OCI-LY3 (cell line): ENCODE data around the gene MIF4GD.
A peak's percentile ranks its signal among the peaks of the same experiment; 100 is the strongest.

Source experiments
- H2AFZ ChIP-seq: fragments of 200-600, 300-600 bp; shearing (Covaris generic); 2 replicates; pipeline ENCODE4 v1.6.0; 2014; ENCODE audit warnings: antibody characterized with exemption, low read depth, low read length
- H3K27ac ChIP-seq: fragments of 200-600, 300-600 bp; sonication (generic); 2 replicates; pipeline ENCODE4 v1.5.1; 2014; ENCODE audit warnings: mild to moderate bottlenecking, low read length, moderate library complexity, mixed read lengths
- H3K27me3 ChIP-seq: fragments of 200-600, 300-600 bp; sonication (generic); 2 replicates; pipeline ENCODE4 v1.6.1; 2014; ENCODE audit warnings: low read depth, low read length, mixed read lengths
- H3K36me3 ChIP-seq: fragments of 200-600, 300-600 bp; sonication (generic); replicated peaks from 2 replicates; pipeline ENCODE3; 2014; ENCODE audit warnings: low read depth, low read length, mixed read lengths
- H3K4me1 ChIP-seq: fragments of 300-600, 200-600 bp; sonication (generic); 2 replicates; pipeline ENCODE4 v1.6.1; 2014; ENCODE audit warnings: low read length, mixed read lengths
- H3K4me2 ChIP-seq: fragments of 200-600, 300-600 bp; sonication (generic); 2 replicates; pipeline ENCODE4 v1.6.1; 2014; ENCODE audit warnings: low read length, mixed read lengths
- H3K4me3 ChIP-seq: fragments of 300-600, 200-600 bp; sonication (generic); 2 replicates; pipeline ENCODE4 v1.5.1; 2014; ENCODE audit warnings: antibody characterized with exemption, mild to moderate bottlenecking, low read length, moderate library complexity
- H3K79me2 ChIP-seq: fragments of 300-600, 200-600 bp; shearing (Covaris generic); 2 replicates; pipeline ENCODE4 v1.6.1; 2014; ENCODE audit warnings: mild to moderate bottlenecking, low read length, mixed read lengths
- H3K9ac ChIP-seq: fragments of 300-600, 200-600 bp; shearing (Covaris generic); 2 replicates; pipeline ENCODE4 v1.6.0; 2014; ENCODE audit warnings: mild to moderate bottlenecking, low read length, moderate library complexity
- H3K9me3 ChIP-seq: fragments of 200-600, 300-600 bp; shearing (Covaris generic); 2 replicates; pipeline ENCODE4 v1.6.1; 2014; ENCODE audit warnings: low read length, mixed read lengths; ENCODE audit not compliant: insufficient read depth
- H4K20me1 ChIP-seq: fragments of 200-600, 300-600 bp; sonication (generic); 2 replicates; pipeline ENCODE4 v1.6.1; 2016; ENCODE audit warnings: low read length, mixed read lengths; ENCODE audit not compliant: insufficient read depth
- EZH2phosphoT487 ChIP-seq: fragments of 200-600 bp; shearing (Covaris generic); IDR thresholded peaks from 2 replicates; pipeline ENCODE4 v1.6.1; 2018; ENCODE audit warnings: antibody characterized with exemption, mixed run types, low read depth
- TF ChIP-seq, protein P1 (sequence below): fragments of 200-600, 300-600 bp; sonication (generic); IDR thresholded peaks from 2 replicates; pipeline ENCODE4 v1.5.1; 2014; ENCODE audit warnings: antibody characterized with exemption, low read length, low read depth

MIF4GD gene

DNA sequence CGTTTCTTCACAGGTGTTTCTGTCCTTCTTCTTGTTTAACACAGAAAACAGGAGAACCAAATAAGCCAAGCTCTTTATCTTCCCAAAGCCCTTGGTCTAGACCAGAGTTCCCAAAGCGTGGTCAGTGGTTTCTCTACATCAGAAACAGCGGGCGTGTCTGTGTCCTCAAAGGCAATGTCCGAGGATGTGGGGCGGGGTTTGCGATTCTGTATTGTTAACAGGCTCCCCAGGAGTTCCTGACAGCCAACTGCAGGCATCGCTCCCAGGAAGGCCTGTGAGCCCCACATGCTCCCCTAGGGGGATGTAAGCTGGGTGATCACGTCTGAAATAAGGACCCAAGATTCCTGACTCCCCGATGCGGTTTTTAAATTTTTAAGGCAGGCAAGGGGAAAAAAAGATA lies 46.6 kb upstream of the MIF4GD start:
- no peak overlapping the region for H3K9ac ChIP-seq
- TF ChIP-seq EZH2phosphoT487: no peak
- H2AFZ ChIP-seq: no peak overlapping the region
- no peaks in the 10 kb centered on the region for H3K27me3 ChIP-seq
- peak overlapping the region; percentile 20; the same call in 1 of the 2 replicates for H3K27ac ChIP-seq
- H3K4me1 ChIP-seq: peaks cover 65% of the 10 kb centered on the region
- peaks cover 51% of the 10 kb centered on the region for H3K36me3 ChIP-seq
- H3K9me3 ChIP-seq: no peaks in the 10 kb centered on the region
- peaks cover 33% of the 10 kb centered on the region for H3K79me2 ChIP-seq
- H4K20me1 ChIP-seq: no peaks in the 10 kb centered on the region
- no peak overlapping the region for H3K4me3 ChIP-seq
- H3K4me2 ChIP-seq: no peak overlapping the region

GRCh38 chr17:75316253-75316652 lies 45.2 kb upstream of the MIF4GD start:
- Histone ChIP-seq H3K9me3 (no peaks in the 10 kb centered on the region), H3K4me1 (peaks cover 74% of the 10 kb centered on the region), H3K27ac (peak overlapping the region; percentile 35; the same call in 1 of the 2 replicates), H3K4me2 (peak overlapping the region; percentile 8; the same call in 1 of the 2 replicates), H3K9ac (no peak overlapping the region), H3K27me3 (no peaks in the 10 kb centered on the region), H4K20me1 (no peaks in the 10 kb centered on the region), H3K36me3 (peaks cover 40% of the 10 kb centered on the region), H3K4me3 (no peak overlapping the region), H3K79me2 (peaks cover 23% of the 10 kb centered on the region), H2AFZ (no peak overlapping the region)
- TF ChIP-seq, protein P1, sequence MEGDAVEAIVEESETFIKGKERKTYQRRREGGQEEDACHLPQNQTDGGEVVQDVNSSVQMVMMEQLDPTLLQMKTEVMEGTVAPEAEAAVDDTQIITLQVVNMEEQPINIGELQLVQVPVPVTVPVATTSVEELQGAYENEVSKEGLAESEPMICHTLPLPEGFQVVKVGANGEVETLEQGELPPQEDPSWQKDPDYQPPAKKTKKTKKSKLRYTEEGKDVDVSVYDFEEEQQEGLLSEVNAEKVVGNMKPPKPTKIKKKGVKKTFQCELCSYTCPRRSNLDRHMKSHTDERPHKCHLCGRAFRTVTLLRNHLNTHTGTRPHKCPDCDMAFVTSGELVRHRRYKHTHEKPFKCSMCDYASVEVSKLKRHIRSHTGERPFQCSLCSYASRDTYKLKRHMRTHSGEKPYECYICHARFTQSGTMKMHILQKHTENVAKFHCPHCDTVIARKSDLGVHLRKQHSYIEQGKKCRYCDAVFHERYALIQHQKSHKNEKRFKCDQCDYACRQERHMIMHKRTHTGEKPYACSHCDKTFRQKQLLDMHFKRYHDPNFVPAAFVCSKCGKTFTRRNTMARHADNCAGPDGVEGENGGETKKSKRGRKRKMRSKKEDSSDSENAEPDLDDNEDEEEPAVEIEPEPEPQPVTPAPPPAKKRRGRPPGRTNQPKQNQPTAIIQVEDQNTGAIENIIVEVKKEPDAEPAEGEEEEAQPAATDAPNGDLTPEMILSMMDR: no peak
- no peak for TF ChIP-seq EZH2phosphoT487

DNA sequence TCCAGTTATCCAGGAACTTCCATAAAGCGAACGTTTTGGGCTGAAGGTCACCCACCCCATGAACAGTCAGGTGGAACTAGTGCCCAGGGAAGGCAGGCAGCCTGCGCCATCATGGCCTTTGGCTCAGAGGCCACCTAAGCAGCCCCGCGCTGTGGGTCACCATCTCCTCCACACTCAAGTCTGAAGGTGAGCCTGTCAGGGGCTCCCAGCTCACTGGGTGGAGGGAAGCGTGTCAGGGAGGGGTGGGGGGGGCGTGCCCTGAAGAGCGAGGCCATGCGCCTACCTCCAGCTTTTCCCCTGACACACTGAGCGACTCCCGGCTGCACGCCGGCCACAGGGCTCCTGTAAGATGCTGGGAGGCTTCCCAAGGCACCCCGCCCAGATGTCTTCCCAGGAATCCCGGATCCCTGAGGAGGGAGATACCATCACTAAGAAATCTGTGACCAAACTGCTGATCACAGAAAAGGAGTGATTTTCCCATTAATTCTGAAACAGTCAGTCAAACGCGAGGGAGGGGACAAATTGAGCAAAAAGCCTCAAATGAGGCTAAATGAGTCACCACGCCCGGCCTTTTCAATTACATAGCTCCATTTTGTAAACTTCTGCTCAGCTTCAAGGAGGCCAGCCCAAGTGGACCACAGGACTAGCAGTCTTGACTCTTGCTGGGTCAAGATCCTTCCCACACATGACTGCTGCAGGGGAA lies 44.7 kb upstream of the MIF4GD start:
- Histone ChIP-seq H3K79me2 (peaks cover 22% of the 10 kb centered on the region), H3K4me1 (peaks cover 71% of the 10 kb centered on the region), H3K27ac (peak overlapping the region; percentile 35; the same call in 1 of the 2 replicates), H3K4me2 (peak overlapping the region; percentile 8; the same call in 1 of the 2 replicates), H3K4me3 (no peak overlapping the region), H2AFZ (no peak overlapping the region), H3K27me3 (no peaks in the 10 kb centered on the region), H3K36me3 (peaks cover 37% of the 10 kb centered on the region), H4K20me1 (no peaks in the 10 kb centered on the region), H3K9me3 (no peaks in the 10 kb centered on the region), H3K9ac (no peak overlapping the region)
- TF ChIP-seq, protein P1: no peak
- no peak for TF ChIP-seq EZH2phosphoT487

GRCh38 chr17:75313941-75314551 lies 43.0 kb upstream of the MIF4GD start:
- Histone ChIP-seq H3K4me1 (peaks cover 55% of the 10 kb centered on the region), H3K9me3 (no peaks in the 10 kb centered on the region), H4K20me1 (no peaks in the 10 kb centered on the region), H3K9ac (no peak overlapping the region), H3K27ac (peak overlapping the region; percentile 51), H3K27me3 (no peaks in the 10 kb centered on the region), H2AFZ (no peak overlapping the region), H3K4me3 (no peak overlapping the region), H3K79me2 (peaks cover 8% of the 10 kb centered on the region), H3K36me3 (peaks cover 24% of the 10 kb centered on the region), H3K4me2 (peak overlapping the region; percentile 25)
- TF ChIP-seq EZH2phosphoT487: no peak
- TF ChIP-seq, protein P1: no peak
